IMR-90 (cell line): ENCODE data around the gene UNKL.

ENCODE experiments used
- BHLHE40 ChIP-seq: fragments of 150-350 bp; IDR thresholded peaks from 2 replicates; pipeline ENCODE4 v1.6.1; 2016; ENCODE audit warnings: mild to moderate bottlenecking, low read depth, low read length
- CEBPB ChIP-seq: IDR thresholded peaks from 2 replicates; pipeline ENCODE4 v1.6.1; 2012; ENCODE audit warnings: low read depth, low read length, improper control_type of control experiment
- FOS ChIP-seq: fragments of 150-350 bp; IDR thresholded peaks from 2 replicates; pipeline ENCODE4 v1.6.1; 2016; ENCODE audit warnings: low read depth, low read length
- MAZ ChIP-seq: IDR thresholded peaks from 2 replicates; pipeline ENCODE4 v1.6.1; 2012; ENCODE audit warnings: low read depth, mild to moderate bottlenecking, low read length, improper control_type of control experiment, moderate library complexity, borderline replicate concordance
- MXI1 ChIP-seq: IDR thresholded peaks from 2 replicates; pipeline ENCODE4 v1.6.1; 2012; ENCODE audit warnings: low read depth, mild to moderate bottlenecking, low read length, moderate library complexity, borderline replicate concordance
- NFE2L2 ChIP-seq: fragments of 150-350 bp; IDR thresholded peaks from 2 replicates; pipeline ENCODE4 v1.6.1; 2016; ENCODE audit warnings: low read depth, mild to moderate bottlenecking, low read length
- POLR2A ChIP-seq: IDR thresholded peaks from 2 replicates; pipeline ENCODE4 v1.6.1; 2012; ENCODE audit warnings: mild to moderate bottlenecking, low read depth, low read length
- RAD21 ChIP-seq: IDR thresholded peaks from 2 replicates; pipeline ENCODE4 v1.6.1; 2012; ENCODE audit warnings: low read length, improper control_type of control experiment
- SMC3 ChIP-seq: fragments of 150-350 bp; IDR thresholded peaks from 2 replicates; pipeline ENCODE4 v1.6.1; 2016; ENCODE audit warnings: low read depth, mild to moderate bottlenecking, antibody characterized with exemption, low read length, moderate library complexity
- TF ChIP-seq, protein P1 (sequence below): conservative IDR thresholded peaks from 2 replicates; pipeline ENCODE4 v1.5.1; 2012; ENCODE audit warnings: mild to moderate bottlenecking, low read depth, low read length, improper control_type of control experiment

DNA sequence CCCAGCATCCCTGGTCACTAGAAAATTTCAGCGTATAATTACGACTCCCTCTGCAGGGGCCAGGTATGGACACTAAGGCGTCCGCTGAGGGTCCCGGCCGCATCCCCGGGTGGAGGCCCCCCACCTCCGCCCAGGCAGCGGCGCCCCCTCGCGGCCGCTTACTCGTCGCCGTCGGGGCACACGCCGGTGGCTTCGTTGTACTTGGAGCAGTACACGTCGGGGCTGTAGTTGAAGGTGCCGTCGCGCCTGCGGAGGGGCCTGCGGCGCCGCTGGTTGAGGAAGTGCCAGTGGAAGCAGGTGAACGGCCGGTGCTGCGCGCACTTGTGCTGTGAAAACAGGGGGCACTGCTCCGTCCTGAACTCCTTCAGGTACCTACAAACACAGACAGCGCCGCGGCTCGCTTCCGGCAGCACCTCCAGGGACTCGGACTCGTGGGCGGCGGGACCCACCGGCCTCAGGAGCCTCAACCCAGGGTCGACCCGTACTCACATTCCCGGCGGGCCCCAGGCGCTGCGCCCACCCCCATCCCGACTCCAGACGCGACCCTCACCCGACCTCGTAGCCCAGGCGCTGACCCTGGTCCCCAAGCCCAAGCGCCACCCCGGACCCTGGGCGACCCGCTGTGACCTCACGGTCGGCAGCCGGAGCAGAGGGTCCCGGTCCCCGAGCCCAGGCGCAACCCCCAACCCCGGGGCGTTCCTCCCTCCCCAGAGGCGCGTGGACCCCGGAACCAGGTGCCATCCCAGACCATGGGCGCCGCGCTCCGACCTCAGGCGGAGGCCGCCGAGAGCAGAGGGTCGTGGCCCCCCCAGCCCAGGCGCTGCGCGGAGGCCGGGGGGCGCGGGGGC lies 596 bp downstream of the UNKL start:
- TF ChIP-seq SMC3 = 0 out of 2 replicates have a peak, but pooled peaks have one; percentile 7
- TF ChIP-seq, protein P1, sequence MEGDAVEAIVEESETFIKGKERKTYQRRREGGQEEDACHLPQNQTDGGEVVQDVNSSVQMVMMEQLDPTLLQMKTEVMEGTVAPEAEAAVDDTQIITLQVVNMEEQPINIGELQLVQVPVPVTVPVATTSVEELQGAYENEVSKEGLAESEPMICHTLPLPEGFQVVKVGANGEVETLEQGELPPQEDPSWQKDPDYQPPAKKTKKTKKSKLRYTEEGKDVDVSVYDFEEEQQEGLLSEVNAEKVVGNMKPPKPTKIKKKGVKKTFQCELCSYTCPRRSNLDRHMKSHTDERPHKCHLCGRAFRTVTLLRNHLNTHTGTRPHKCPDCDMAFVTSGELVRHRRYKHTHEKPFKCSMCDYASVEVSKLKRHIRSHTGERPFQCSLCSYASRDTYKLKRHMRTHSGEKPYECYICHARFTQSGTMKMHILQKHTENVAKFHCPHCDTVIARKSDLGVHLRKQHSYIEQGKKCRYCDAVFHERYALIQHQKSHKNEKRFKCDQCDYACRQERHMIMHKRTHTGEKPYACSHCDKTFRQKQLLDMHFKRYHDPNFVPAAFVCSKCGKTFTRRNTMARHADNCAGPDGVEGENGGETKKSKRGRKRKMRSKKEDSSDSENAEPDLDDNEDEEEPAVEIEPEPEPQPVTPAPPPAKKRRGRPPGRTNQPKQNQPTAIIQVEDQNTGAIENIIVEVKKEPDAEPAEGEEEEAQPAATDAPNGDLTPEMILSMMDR = peak; percentile 52
- TF ChIP-seq BHLHE40 = no peak
- TF ChIP-seq POLR2A = no peak
- no peak for TF ChIP-seq FOS
- no peak for TF ChIP-seq CEBPB
- no peak for TF ChIP-seq MXI1
- TF ChIP-seq RAD21 = peak; percentile 38
- TF ChIP-seq MAZ = peak; percentile 43; the same call in 1 of the 2 replicates
- no peak for TF ChIP-seq NFE2L2
